GM12878 (cell line): ENCODE data around the gene KLHL1. TPM values are rescaled to one million over a fixed set of nuclear protein-coding genes. Genes with fewer than 3 reads are reported as not detected.

Experiments
- ATAC-seq: fragments of 200-7000 bp; cut with Tn5 transposase; 3 replicates; pipeline ENCODE4 v1.9.1; 2020; ENCODE audit warnings: mild to moderate bottlenecking, moderate library complexity
- BruUV-seq: library from RNA; stranded (reverse); fragments of 400-500 nt; replicated peaks from 2 replicates; lab custom pipeline; 2021; lab: Mats Ljungman, UMichigan
- CTCF ChIA-PET: fragments of 300-600 bp; sonication (Branson Sonifier 250); formaldehyde crosslinking; extraction: SDS; loops from one replicate; lab custom pipeline; 2021; ENCODE audit warnings: inconsistent platforms; lab: Yijun Ruan, JAX
- POLR2A ChIA-PET: fragments of 350-600 bp; formaldehyde crosslinking; extraction: SDS; loops from one replicate; lab custom pipeline; 2021; ENCODE audit warnings: inconsistent platforms; lab: Charles Lee
- RAD21 ChIA-PET: fragments of 300-600 bp; sonication (Branson Sonifier 250); formaldehyde crosslinking; loops from one replicate; lab custom pipeline; 2023; ENCODE audit warnings: antibody characterized with exemption; ENCODE audit not compliant: unreplicated experiment; lab: Charles Lee
- SMC1A ChIA-PET: fragments of 300-600 bp; sonication (Branson Sonifier 250); formaldehyde crosslinking; loops from one replicate; lab custom pipeline; 2023; ENCODE audit not compliant: unreplicated experiment, uncharacterized antibody; lab: Charles Lee
- DNase-seq: peaks from one replicate; pipeline ENCODE4 v3.0.0-alpha.2; 2011; ENCODE audit warnings: low read depth, low spot score
- FAIRE-seq: peaks from 3 replicates; lab custom pipeline; 2011; peaks lifted over from hg19 to GRCh38; lab: Jason Lieb, UNC
- H2AFZ ChIP-seq: 2 replicates; pipeline ENCODE4 v1.6.0; 2011; ENCODE audit warnings: low read depth, low read length, control low read depth; ENCODE audit not compliant: control insufficient read depth
- H3K27ac ChIP-seq: 2 replicates; pipeline ENCODE4 v1.5.1; 2011; ENCODE audit warnings: control low read depth; ENCODE audit not compliant: control insufficient read depth, insufficient read depth
- H3K27me3 ChIP-seq, 2 experiments: replicated peaks in 1 of 2; 2 replicates each; pipeline versions ENCODE4 v1.6.0 to v1.6.1; 2011; ENCODE audit warnings: low read length in 1 of 2; ENCODE audit not compliant: control insufficient read depth in 2 of 2, insufficient read depth in 2 of 2
- H3K36me3 ChIP-seq, 2 experiments: 2 replicates each; pipeline ENCODE4 v1.5.1; 2011; ENCODE audit warnings: low read length in 1 of 2; ENCODE audit not compliant: control insufficient read depth in 2 of 2, insufficient read depth in 2 of 2
- H3K4me1 ChIP-seq: 2 replicates; pipeline ENCODE4 v1.6.1; 2011; ENCODE audit warnings: mild to moderate bottlenecking, low read length, moderate library complexity, mixed read lengths; ENCODE audit not compliant: control insufficient read depth, insufficient read depth
- H3K4me2 ChIP-seq: 2 replicates; pipeline ENCODE4 v1.6.0; 2011; ENCODE audit warnings: control low read depth; ENCODE audit not compliant: control insufficient read depth, insufficient read depth
- H3K4me3 ChIP-seq: fragments of 200-600 bp; sonication (generic); 2 replicates; pipeline ENCODE4 v1.5.1; 2016
- H3K79me2 ChIP-seq: 2 replicates; pipeline ENCODE4 v1.6.0; 2011; ENCODE audit warnings: low read length; ENCODE audit not compliant: control insufficient read depth, insufficient read depth
- H3K9ac ChIP-seq: 2 replicates; pipeline ENCODE4 v1.8.0; 2011; ENCODE audit warnings: low read length, control low read depth, mixed read lengths; ENCODE audit not compliant: control insufficient read depth, insufficient read depth
- H3K9me3 ChIP-seq: replicated peaks from 3 replicates; pipeline ENCODE4 v1.5.1; 2011; ENCODE audit warnings: mild to moderate bottlenecking, low read length; ENCODE audit not compliant: control insufficient read depth, insufficient read depth
- H4K20me1 ChIP-seq: 2 replicates; pipeline ENCODE4 v1.6.0; 2011; ENCODE audit not compliant: control insufficient read depth, insufficient read depth
- ATF2 ChIP-seq: IDR thresholded peaks from 2 replicates; pipeline ENCODE4 v1.6.1; 2012; ENCODE audit warnings: low read length, inconsistent platforms
- IKZF1 ChIP-seq: fragments of 450-650 bp; conservative IDR thresholded peaks from 2 replicates; pipeline ENCODE4 v1.6.1; 2017; ENCODE audit warnings: antibody characterized with exemption, mild to moderate bottlenecking
- IKZF2 ChIP-seq, 2 experiments: fragments of 450-650 bp; IDR thresholded peaks; 2 replicates each; pipeline ENCODE4 v1.6.1; 2017; ENCODE audit warnings: mild to moderate bottlenecking in 2 of 2, moderate library complexity in 2 of 2
- KLF5 ChIP-seq: fragments of 450-650 bp; IDR thresholded peaks from 2 replicates; pipeline ENCODE4 v1.6.1; 2014; ENCODE audit warnings: mild to moderate bottlenecking; ENCODE audit not compliant: partially characterized antibody
- MEF2B ChIP-seq: fragments of 450-650 bp; IDR thresholded peaks from 2 replicates; pipeline ENCODE4 v1.6.1; 2018; ENCODE audit warnings: mild to moderate bottlenecking, moderate library complexity; ENCODE audit not compliant: partially characterized antibody, poor library complexity, severe bottlenecking
- MTA2 ChIP-seq: fragments of 450-650 bp; IDR thresholded peaks from 2 replicates; pipeline ENCODE4 v1.6.1; 2016; ENCODE audit warnings: low read depth, mild to moderate bottlenecking, moderate library complexity
- NBN ChIP-seq: fragments of 450-650 bp; IDR thresholded peaks from 2 replicates; pipeline ENCODE4 v1.6.1; 2016
- NFIC ChIP-seq: IDR thresholded peaks from 2 replicates; pipeline ENCODE4 v1.6.1; 2012; ENCODE audit warnings: low read depth, mild to moderate bottlenecking, inconsistent platforms, low read length, moderate library complexity
- PAX8 ChIP-seq: fragments of 450-650 bp; IDR thresholded peaks from 2 replicates; pipeline ENCODE4 v1.6.1; 2017; ENCODE audit warnings: mild to moderate bottlenecking, moderate library complexity
- RUNX3 ChIP-seq: IDR thresholded peaks from 2 replicates; pipeline ENCODE4 v1.6.1; 2012; ENCODE audit warnings: low read length, inconsistent platforms
- SKIL ChIP-seq: fragments of 450-650 bp; IDR thresholded peaks from 2 replicates; pipeline ENCODE4 v1.6.1; 2017; ENCODE audit warnings: mild to moderate bottlenecking, low read depth, inconsistent platforms; ENCODE audit not compliant: poor library complexity, severe bottlenecking
- SPI1 ChIP-seq: IDR thresholded peaks from 2 replicates; pipeline ENCODE4 v1.6.1; 2011; ENCODE audit warnings: low read depth, mild to moderate bottlenecking, low read length, moderate library complexity, borderline replicate concordance; ENCODE audit not compliant: insufficient read depth
- TCF7 ChIP-seq: IDR thresholded peaks from 2 replicates; pipeline ENCODE4 v1.6.1; 2014; ENCODE audit warnings: antibody characterized with exemption, borderline replicate concordance
- YBX1 ChIP-seq: fragments of 450-650 bp; IDR thresholded peaks from 2 replicates; pipeline ENCODE4 v1.6.1; 2016; ENCODE audit warnings: antibody characterized with exemption
- ZNF687 ChIP-seq: fragments of 450-650 bp; IDR thresholded peaks from 2 replicates; pipeline ENCODE4 v1.6.1; 2017; ENCODE audit warnings: mild to moderate bottlenecking, moderate library complexity
- WGBS: methylation state at CpG from one replicate; pipeline ENCODE4 v1.1.6; 2016; ENCODE audit warnings: low lambda C conversion rate; ENCODE audit not compliant: insufficient replicate concordance, insufficient coverage; ENCODE audit errors: missing lambda C conversion rate; 5-methylcytosine and 5-hydroxymethylcytosine counted together
- in situ Hi-C: fragments of 300-500 bp; cut with MboI; formaldehyde crosslinking; loops from 9 replicates; pipeline ENCODE4 v1.14.3; 2018; ENCODE audit warnings: mixed read lengths
- intact Hi-C: fragments of 100-400 bp; cut with micrococcal nuclease; formaldehyde crosslinking; loops from one replicate; pipeline ENCODE4 v1.14.2; 2022; ENCODE audit not compliant: unreplicated experiment
- polyA plus RNA-seq, 11 experiments: library from polyadenylated mRNA; depleted of rRNA in 4 of 11; unstranded in 6 of 11; stranded (reverse) in 5 of 11; fragments of >200 nt; fragmentation: Nextera tagmentation in 4 of 11; fragmentation: Illumina TruSeq in 1 of 11; extraction: Ambion mirVana in 4 of 11; extraction: Trizol in 1 of 11; gene quantifications; 1 replicate in 1 of 11; 2 replicates in 10 of 11; pipeline versions ENCODE4 v1.2.1 to v1.2.3, GENCODE V29; 2011 to 2016; ENCODE audit warnings: inconsistent platforms in 2 of 11, missing spikeins in 2 of 11, low read depth in 1 of 11
- total RNA-seq, 4 experiments: library from RNA; depleted of rRNA in 3 of 4; stranded (reverse); fragments of >200 nt in 3 of 4; fragmentation: Illumina TruSeq in 1 of 4; extraction: Trizol in 1 of 4; gene quantifications; 2 replicates each; pipeline versions ENCODE4 v1.2.1 to v1.2.3, GENCODE V29; 2013 to 2021

KLHL1 gene
- total and polyA plus RNA-seq, 10 of the 15 experiments (the other 5 are each of a cell fraction or from before 2014, with no cell fraction given) = 0.02 to 0.13 (median 0.05) TPM; not detected in 2

- no peak for TF ChIP-seq ZNF687
- no peak for TF ChIP-seq TCF7
- no peak for TF ChIP-seq PAX8
- no peak for TF ChIP-seq KLF5
- TF ChIP-seq, all 136 proteins: peak for 0
These were observed 417.3 kb downstream of the KLHL1 start (continued) for GRCh38 chr13:69690999-69691398.

GRCh38 chr13:69683921-69684686 lies 424.1 kb downstream of the KLHL1 start:
- H3K4me2 ChIP-seq = peak overlapping the region; percentile 57
- ATAC-seq (peak; percentile 88), FAIRE-seq (no peak), DNase-seq (no peak)
- H4K20me1 ChIP-seq = no peaks in the 10 kb centered on the region
- POLR2A ChIA-PET = interaction anchor here (1.0 kb wide), 1 partner anchor 35 kb away, joined by 3 read pairs; no protein-coding TSS in a partner anchor
- peak overlapping the region; percentile 30 for H2AFZ ChIP-seq
- H3K4me1 ChIP-seq = no peaks in the 10 kb centered on the region
- H3K9me3 ChIP-seq = no peaks in the 10 kb centered on the region
- no peaks in the 10 kb centered on the region for H3K36me3 ChIP-seq
- 0% methylated on average over 3 of the region's 3 CpGs for WGBS
- CTCF ChIA-PET = no interaction called here
- no peaks in the 10 kb centered on the region for H3K27me3 ChIP-seq
- BruUV-seq = no TSS peak
- no peaks in the 10 kb centered on the region for H3K79me2 ChIP-seq
- in situ Hi-C loops = no loop called here
- SMC1A ChIA-PET = interaction anchor here (0.7 to 2.7 kb wide), 9 partner anchors 8 to 116 kb away, joined by 3 to 8 read pairs (median 4); no protein-coding TSS in a partner anchor
- intact Hi-C loops = no loop called here
- RAD21 ChIA-PET = interaction anchor here (0.6 to 1.3 kb wide), 5 partner anchors 8 to 175 kb away, joined by 3 to 6 read pairs (median 3); no protein-coding TSS in a partner anchor
- peak overlapping the region; percentile 29; the same call in 1 of the 2 replicates for H3K4me3 ChIP-seq
- H3K27ac ChIP-seq = no peak overlapping the region
- H3K9ac ChIP-seq = no peak overlapping the region
- TF ChIP-seq NBN = 0 out of 2 replicates have a peak, but pooled peaks have one; percentile 33
- TF ChIP-seq MEF2B = peak; percentile 46
- TF ChIP-seq IKZF1 = peak; percentile 53; the same call in 1 of the 2 replicates
- TF ChIP-seq NFIC = 0 out of 2 replicates have a peak, but pooled peaks have one; percentile 17
- TF ChIP-seq ATF2 = 0 out of 2 replicates have a peak, but pooled peaks have one; percentile 34
- peak; percentile 46 for TF ChIP-seq MTA2
- TF ChIP-seq RUNX3 = peak; percentile 66
- TF ChIP-seq IKZF2 (IDR thresholded peaks at IDR 0.05) = peak; percentile 58 to 63; a peak in 2 of 4 replicates
- TF ChIP-seq YBX1 = no peak
- TF ChIP-seq SPI1 = no peak
- TF ChIP-seq SKIL = no peak
